Osteoblast (primary cell): ENCODE data around the gene SFMBT2. TPM values are rescaled to one million over a fixed set of nuclear protein-coding genes. Genes with fewer than 3 reads are reported as not detected.

Experiments used
- DNase-seq: peaks from one replicate; pipeline ENCODE4 v3.0.0; 2011; ENCODE audit warnings: low spot score, mixed read lengths; ENCODE audit not compliant: insufficient read length; ENCODE audit errors: missing footprints
- H2AFZ ChIP-seq: 2 replicates; pipeline ENCODE4 v1.6.0; 2011; ENCODE audit warnings: mild to moderate bottlenecking, low read length
- H3K27ac ChIP-seq: 2 replicates; pipeline ENCODE4 v1.5.1; 2011; ENCODE audit warnings: mild to moderate bottlenecking, low read depth, low read length, moderate library complexity
- H3K27me3 ChIP-seq: 2 replicates; pipeline ENCODE4 v1.6.0; 2012; ENCODE audit warnings: mild to moderate bottlenecking, control low read depth, inconsistent platforms, low read length, moderate library complexity; ENCODE audit not compliant: insufficient read depth
- H3K36me3 ChIP-seq: 2 replicates; pipeline ENCODE4 v1.5.1; 2011; ENCODE audit warnings: mild to moderate bottlenecking, low read length, control low read depth, moderate library complexity; ENCODE audit not compliant: insufficient read depth
- H3K4me1 ChIP-seq: 2 replicates; pipeline ENCODE4 v1.5.1; 2011; ENCODE audit warnings: mild to moderate bottlenecking, low read length, control low read depth, moderate library complexity; ENCODE audit not compliant: insufficient read depth
- H3K4me2 ChIP-seq: 2 replicates; pipeline ENCODE4 v1.6.0; 2011; ENCODE audit warnings: mild to moderate bottlenecking, low read length; ENCODE audit not compliant: insufficient read depth
- H3K4me3 ChIP-seq: fragments of 200-600 bp; sonication (generic); 3 replicates; pipeline ENCODE4 v1.5.1; 2012; ENCODE audit warnings: mild to moderate bottlenecking, low read length, inconsistent platforms; ENCODE audit not compliant: insufficient read depth
- H3K79me2 ChIP-seq: 2 replicates; pipeline ENCODE4 v1.6.0; 2012; ENCODE audit warnings: mild to moderate bottlenecking, low read length, control low read depth, inconsistent platforms; ENCODE audit not compliant: insufficient read depth
- H3K9me3 ChIP-seq: 2 replicates; pipeline ENCODE4 v1.5.1; 2011; ENCODE audit warnings: low read depth, low read length, control low read depth
- H4K20me1 ChIP-seq: 2 replicates; pipeline ENCODE4 v1.6.0; 2012; ENCODE audit warnings: mild to moderate bottlenecking, low read length, control low read depth; ENCODE audit not compliant: insufficient read depth
- CTCF ChIP-seq: IDR thresholded peaks from 2 replicates; pipeline ENCODE4 v1.5.1; 2011; ENCODE audit warnings: mild to moderate bottlenecking, low read depth, low read length, moderate library complexity; ENCODE audit errors: extremely low read depth
- total RNA-seq: library from RNA; depleted of rRNA; stranded (reverse); fragments of >200 nt; gene quantifications from 2 replicates; pipeline ENCODE4 v1.2.3, GENCODE V29; 2012

The SFMBT2 gene
- total RNA-seq, 1 donor, result under 0.01 TPM

GRCh38 chr10:7274293-7274692, 136.5 kb downstream of the SFMBT2 start:
- no peak overlapping the region for H2AFZ ChIP-seq
- no peak overlapping the region for H3K4me3 ChIP-seq
- H3K27ac ChIP-seq, result no peak overlapping the region
- no peaks in the 10 kb centered on the region for H3K79me2 ChIP-seq
- TF ChIP-seq CTCF, result no peak
- H3K27me3 ChIP-seq, result no peaks in the 10 kb centered on the region
- H3K4me2 ChIP-seq, result no peak overlapping the region
- no peaks in the 10 kb centered on the region for H4K20me1 ChIP-seq
- DNase-seq, result no peak
- no peaks in the 10 kb centered on the region for H3K4me1 ChIP-seq
- H3K36me3 ChIP-seq, result no peaks in the 10 kb centered on the region
- no peaks in the 10 kb centered on the region for H3K9me3 ChIP-seq

- Histone ChIP-seq H3K4me2 (no peak overlapping the region), H3K27ac (no peak overlapping the region), H3K9me3 (no peaks in the 10 kb centered on the region), H3K79me2 (no peaks in the 10 kb centered on the region), H3K4me1 (no peaks in the 10 kb centered on the region), H3K4me3 (no peak overlapping the region), H2AFZ (no peak overlapping the region), H3K36me3 (no peaks in the 10 kb centered on the region), H4K20me1 (no peaks in the 10 kb centered on the region), H3K27me3 (no peaks in the 10 kb centered on the region)
- no peak for TF ChIP-seq CTCF
- DNase-seq, result no peak
Measured at GRCh38 chr10:7272008-7272407, 138.8 kb downstream of the SFMBT2 start.

GRCh38 chr10:7269988-7270387, 140.8 kb downstream of the SFMBT2 start:
- no peaks in the 10 kb centered on the region for H3K4me1 ChIP-seq
- H3K27ac ChIP-seq, result no peak overlapping the region
- H3K4me3 ChIP-seq, result no peak overlapping the region
- H3K9me3 ChIP-seq, result no peaks in the 10 kb centered on the region
- H2AFZ ChIP-seq, result no peak overlapping the region
- no peaks in the 10 kb centered on the region for H3K27me3 ChIP-seq
- no peaks in the 10 kb centered on the region for H4K20me1 ChIP-seq
- no peaks in the 10 kb centered on the region for H3K79me2 ChIP-seq
- DNase-seq, result no peak
- no peak overlapping the region for H3K4me2 ChIP-seq
- TF ChIP-seq CTCF, result no peak
- no peaks in the 10 kb centered on the region for H3K36me3 ChIP-seq

- Histone ChIP-seq H3K4me1 (no peaks in the 10 kb centered on the region), H3K27me3 (no peaks in the 10 kb centered on the region), H2AFZ (no peak overlapping the region), H4K20me1 (no peaks in the 10 kb centered on the region), H3K4me2 (no peak overlapping the region), H3K4me3 (no peak overlapping the region), H3K9me3 (no peaks in the 10 kb centered on the region), H3K79me2 (no peaks in the 10 kb centered on the region), H3K36me3 (no peaks in the 10 kb centered on the region), H3K27ac (no peak overlapping the region)
- no peak for DNase-seq
- TF ChIP-seq CTCF, result no peak
Measured at GRCh38 chr10:7267142-7267541, 143.7 kb downstream of the SFMBT2 start.
